Lung (tissue), 12 donors: ENCODE measurements around the gene S1PR3. TPM values are rescaled to one million over a fixed set of nuclear protein-coding genes. Genes with fewer than 3 reads are reported as not detected.

Experiments
- ATAC-seq: fragments of 200-7000 bp; cut with Tn5 transposase; one replicate; pipeline ENCODE4 v1.9.1; 2020; ENCODE audit warnings: moderate number of reproducible peaks; ENCODE audit not compliant: insufficient read depth, low FRiP score
- DNase-seq, 3 donors: peaks; one replicate each; pipeline ENCODE4 v3.0.0-alpha.2; 2013 to 2017
- H3K27ac ChIP-seq, 2 donors: one replicate each; pipeline ENCODE4 v1.5.1; 2013; ENCODE audit warnings: mild to moderate bottlenecking in 2 of 2, moderate library complexity in 2 of 2, control low read depth in 1 of 2, inconsistent platforms in 1 of 2, low read depth in 1 of 2, low read length in 1 of 2
- H3K27me3 ChIP-seq, 3 donors: one replicate each; pipeline ENCODE4 v1.5.1; 2013; ENCODE audit warnings: low read length in 2 of 3; ENCODE audit not compliant: control insufficient read depth in 3 of 3, insufficient read depth in 3 of 3
- H3K36me3 ChIP-seq, 4 donors: one replicate each; pipeline ENCODE4 v1.5.1; 2013; ENCODE audit warnings: low read length in 4 of 4, mild to moderate bottlenecking in 1 of 4, moderate library complexity in 1 of 4; ENCODE audit not compliant: control insufficient read depth in 4 of 4, insufficient read depth in 4 of 4
- H3K4me1 ChIP-seq, 5 donors: one replicate each; pipeline ENCODE4 v1.5.1; 2013; ENCODE audit warnings: low read length in 5 of 5, mild to moderate bottlenecking in 2 of 5, moderate library complexity in 1 of 5; ENCODE audit not compliant: control insufficient read depth in 5 of 5, insufficient read depth in 5 of 5
- H3K4me3 ChIP-seq: one replicate; pipeline ENCODE4 v1.5.1; 2013; ENCODE audit warnings: mild to moderate bottlenecking, control low read depth, moderate library complexity
- H3K9ac ChIP-seq, 2 donors: one replicate each; pipeline ENCODE4 v1.5.1; 2013; ENCODE audit warnings: low read length in 2 of 2, control low read depth in 1 of 2; ENCODE audit not compliant: insufficient read depth in 1 of 2
- H3K9me3 ChIP-seq, 4 donors: one replicate each; pipeline ENCODE4 v1.5.1; 2013; ENCODE audit warnings: low read length in 3 of 4, mild to moderate bottlenecking in 1 of 4, moderate library complexity in 1 of 4; ENCODE audit not compliant: control insufficient read depth in 4 of 4, insufficient read depth in 3 of 4
- WGBS, 2 donors: extraction: QIAGEN DNeasy Blood & Tissue Kit; methylation state at CpG; one replicate each; pipeline ENCODE4 v1.1.7; 2013; 5-methylcytosine and 5-hydroxymethylcytosine counted together
- polyA plus RNA-seq, 2 donors: library from polyadenylated mRNA; stranded (reverse); fragments of 200-250 nt; gene quantifications; one replicate each; pipeline ENCODE4 v1.2.1, GENCODE V29; 2013
- total RNA-seq, 2 donors: library from RNA; depleted of rRNA in 1 of 2; stranded (reverse); fragments of >200 nt in 1 of 2; gene quantifications; one replicate each; pipeline ENCODE4 v1.2.1, GENCODE V29; 2014 to 2021
- TF ChIP-seq, protein P1 (sequence below): IDR thresholded peaks from 2 replicates; pipeline ENCODE4 v1.5.1; 2012; ENCODE audit warnings: mild to moderate bottlenecking; ENCODE audit errors: control extremely low read depth, extremely low read depth
- donor health status: control.
- donor health status: control.
- donor health status: Bipolar disorder and iron deficiency.
- donor health status: healthy.
- donor health status: DM: yes; HTN: yes; CAD: no.

The S1PR3 gene
- total and polyA plus RNA-seq, 4 donors, result 2.8 to 38.7 (median 14.3) TPM

DNA sequence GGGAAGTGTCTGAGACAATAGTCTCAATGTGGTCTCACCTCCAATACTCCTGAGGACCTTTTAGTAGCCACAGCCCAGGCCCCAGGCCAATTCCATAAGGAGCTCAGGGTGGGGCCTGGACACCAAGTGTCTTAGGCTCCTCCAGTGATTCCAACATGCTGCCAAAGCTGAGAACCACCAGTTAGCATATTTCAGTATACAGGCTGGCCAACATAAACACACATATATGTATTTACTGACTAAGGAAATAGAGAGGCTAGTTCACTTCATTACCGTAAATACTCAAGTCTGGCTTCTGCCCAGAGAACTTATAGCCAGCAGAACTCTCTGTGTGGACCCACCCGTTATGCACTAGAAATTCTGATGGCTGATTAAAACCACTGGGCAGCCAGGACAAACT, 24.1 kb downstream of the S1PR3 start:
- ATAC-seq (no peak), DNase-seq (peak in 2 of 3 donors; percentile 74 to 77)
- TF ChIP-seq, protein P1, sequence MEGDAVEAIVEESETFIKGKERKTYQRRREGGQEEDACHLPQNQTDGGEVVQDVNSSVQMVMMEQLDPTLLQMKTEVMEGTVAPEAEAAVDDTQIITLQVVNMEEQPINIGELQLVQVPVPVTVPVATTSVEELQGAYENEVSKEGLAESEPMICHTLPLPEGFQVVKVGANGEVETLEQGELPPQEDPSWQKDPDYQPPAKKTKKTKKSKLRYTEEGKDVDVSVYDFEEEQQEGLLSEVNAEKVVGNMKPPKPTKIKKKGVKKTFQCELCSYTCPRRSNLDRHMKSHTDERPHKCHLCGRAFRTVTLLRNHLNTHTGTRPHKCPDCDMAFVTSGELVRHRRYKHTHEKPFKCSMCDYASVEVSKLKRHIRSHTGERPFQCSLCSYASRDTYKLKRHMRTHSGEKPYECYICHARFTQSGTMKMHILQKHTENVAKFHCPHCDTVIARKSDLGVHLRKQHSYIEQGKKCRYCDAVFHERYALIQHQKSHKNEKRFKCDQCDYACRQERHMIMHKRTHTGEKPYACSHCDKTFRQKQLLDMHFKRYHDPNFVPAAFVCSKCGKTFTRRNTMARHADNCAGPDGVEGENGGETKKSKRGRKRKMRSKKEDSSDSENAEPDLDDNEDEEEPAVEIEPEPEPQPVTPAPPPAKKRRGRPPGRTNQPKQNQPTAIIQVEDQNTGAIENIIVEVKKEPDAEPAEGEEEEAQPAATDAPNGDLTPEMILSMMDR, result no peak
- Histone ChIP-seq H3K36me3 (no peaks in the 10 kb centered on the region), H3K4me3 (no peak overlapping the region), H3K9me3 (peaks cover 0 to under 1% (median 0%) of the 10 kb centered on the region in 4 donors), H3K27ac (no peak overlapping the region), H3K27me3 (no peaks in the 10 kb centered on the region), H3K9ac (no peak overlapping the region), H3K4me1 (peaks cover 0 to 4% (median 0%) of the 10 kb centered on the region in 5 donors)
- 76 to 84% methylated on average over 2 of the region's 2 CpGs for WGBS, 2 donors

DNA sequence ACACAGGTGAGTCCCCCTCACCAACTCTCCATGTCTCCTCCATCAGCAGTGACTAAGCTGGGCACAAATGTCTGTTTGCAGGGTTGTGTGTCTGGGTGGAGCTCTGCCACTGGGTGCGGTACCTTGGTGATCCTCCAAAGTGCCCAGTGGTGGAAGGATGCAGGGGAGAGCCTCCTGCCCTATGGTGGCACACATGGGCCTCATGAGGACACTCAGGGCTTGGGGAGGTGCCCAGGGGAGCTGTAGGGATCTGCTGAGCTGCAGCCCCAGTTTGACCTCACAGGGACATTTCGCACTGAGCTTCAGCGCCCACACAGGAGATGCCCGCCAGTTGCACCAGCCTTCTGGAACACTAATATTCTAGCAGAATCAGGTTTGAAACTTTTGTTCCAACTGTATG, 29.5 kb downstream of the S1PR3 start:
- H3K9ac ChIP-seq, result no peak overlapping the region
- H3K4me1 ChIP-seq, result peaks cover 10 to 29% (median 13%) of the 10 kb centered on the region in 5 donors
- peaks cover 0 to 4% (median 0%) of the 10 kb centered on the region in 4 donors for H3K9me3 ChIP-seq
- DNase-seq (no peak), ATAC-seq (no peak)
- peak overlapping the region in 1 of 2 donors; percentile 85 for H3K27ac ChIP-seq
- no peaks in the 10 kb centered on the region for H3K27me3 ChIP-seq
- H3K36me3 ChIP-seq, result no peaks in the 10 kb centered on the region
- H3K4me3 ChIP-seq, result no peak overlapping the region
- TF ChIP-seq, protein P1, result no peak
- WGBS, 2 donors, result 96 to 100% methylated on average over 4 of the region's 4 CpGs

DNA sequence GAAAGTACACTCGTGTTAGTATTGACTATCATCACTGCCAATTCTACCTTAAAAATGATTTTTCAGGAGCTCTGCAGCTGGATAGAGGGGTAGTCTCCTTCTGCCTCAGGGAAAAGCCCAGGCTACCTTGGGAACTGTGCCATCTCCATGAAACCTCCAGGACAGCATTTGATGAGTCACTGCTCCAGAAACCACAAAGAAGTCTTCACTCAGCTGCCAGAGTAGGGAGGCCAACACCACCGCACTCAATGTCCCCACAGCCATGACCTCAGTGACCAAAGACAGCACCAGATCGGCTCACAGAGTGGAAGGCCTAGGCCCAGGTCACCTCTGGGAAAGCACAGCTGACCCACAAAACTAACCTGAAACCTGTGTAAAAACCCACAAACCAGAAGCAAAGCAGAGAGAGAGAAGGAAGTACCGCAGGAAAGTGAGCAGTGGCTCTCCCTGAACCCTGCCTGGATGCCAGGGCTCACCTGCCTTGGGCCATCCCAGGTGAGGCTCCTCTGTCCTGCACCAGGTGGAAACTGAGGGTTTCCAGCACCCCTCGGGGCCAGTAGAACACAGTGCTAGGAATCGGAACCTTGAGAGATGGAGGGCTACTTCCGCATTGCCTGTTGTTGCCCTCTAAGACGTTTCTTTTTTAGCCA, 30.0 kb downstream of the S1PR3 start:
- Histone ChIP-seq H3K27ac (peak overlapping the region in 1 of 2 donors; percentile 85), H3K9ac (no peak overlapping the region), H3K9me3 (peaks cover 0 to 4% (median 0%) of the 10 kb centered on the region in 4 donors), H3K4me1 (peaks cover 10 to 29% (median 13%) of the 10 kb centered on the region in 5 donors), H3K36me3 (no peaks in the 10 kb centered on the region), H3K4me3 (no peak overlapping the region), H3K27me3 (no peaks in the 10 kb centered on the region)
- ATAC-seq (peak; percentile 41), DNase-seq (peak in 1 of 3 donors; percentile 24)
- TF ChIP-seq, protein P1, result no peak
- WGBS, 2 donors, result 64 to 82% methylated on average over 8 of the region's 8 CpGs
